Ecto neural progenitor cell (in vitro differentiated cells): ENCODE data around the gene THOC2.
"Not testable (repeated sequence)": the region's sequence is repeated elsewhere in the genome, so short reads cannot be mapped to it uniquely, and the experiment has no call there.

Source experiments
- DNase-seq: peaks from one replicate; pipeline ENCODE4 v3.0.0-alpha.2; 2018; ENCODE audit warnings: low spot score

The THOC2 gene

DNA sequence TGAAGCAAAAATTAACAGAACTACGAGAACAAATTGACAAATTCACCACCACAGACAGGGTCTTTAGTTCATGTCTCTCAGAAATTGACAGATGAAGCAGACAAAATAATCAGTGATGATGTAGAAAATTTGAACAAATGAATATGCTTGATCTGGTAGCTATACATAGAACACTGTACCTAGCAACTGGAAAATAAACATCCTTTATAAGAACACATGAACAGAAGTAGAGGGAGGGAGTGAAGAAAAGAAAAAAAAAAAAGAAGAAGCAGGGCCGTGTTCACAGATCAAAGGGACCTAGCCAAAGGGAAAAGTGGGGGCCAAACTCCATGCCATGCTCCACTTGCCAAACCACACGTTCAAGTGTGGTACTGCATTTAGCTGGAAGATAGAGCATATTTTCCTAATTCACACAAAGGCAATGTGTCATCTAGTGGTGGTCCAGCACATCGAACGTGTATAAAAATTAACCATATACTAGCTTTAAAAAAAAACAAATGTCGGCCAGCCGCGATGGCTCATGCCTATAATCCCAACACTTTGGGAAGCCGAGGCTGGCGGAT is 5.6 kb upstream of the THOC2 start:
- DNase-seq, result no peak

GRCh38 chrX:123736333-123736921 is 3.6 kb upstream of the THOC2 start:
- DNase-seq, result no peak

DNA sequence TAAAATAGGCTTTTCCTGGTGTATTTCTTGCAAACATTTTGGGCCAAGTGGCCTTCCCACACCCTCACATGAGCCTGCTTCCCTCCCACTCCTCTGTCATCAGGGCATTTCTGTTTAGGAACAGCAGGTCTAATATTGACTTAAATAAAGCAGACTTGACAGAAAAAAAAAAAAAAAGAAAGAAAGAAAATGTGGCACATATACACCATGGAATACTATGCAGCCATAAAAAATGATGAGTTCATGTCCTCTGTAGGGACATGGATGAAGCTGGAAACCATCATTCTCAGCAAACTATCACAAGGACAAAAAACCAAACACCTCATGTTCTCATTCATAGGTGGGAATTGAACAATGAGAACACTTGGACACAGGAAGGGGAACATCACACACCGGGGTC is 2.3 kb upstream of the THOC2 start:
- DNase-seq, result not testable (repeated sequence)

- DNase-seq, result not testable (repeated sequence)
These were observed 1.2 kb upstream of the THOC2 start for GRCh38 chrX:123734079-123734478.

GRCh38 chrX:123731987-123732669 is 724 bp downstream of the THOC2 start:
- DNase-seq, result peak; percentile 50

- DNase-seq, result no peak
These were observed 1.4 kb downstream of the THOC2 start for GRCh38 chrX:123731258-123731986.

DNA sequence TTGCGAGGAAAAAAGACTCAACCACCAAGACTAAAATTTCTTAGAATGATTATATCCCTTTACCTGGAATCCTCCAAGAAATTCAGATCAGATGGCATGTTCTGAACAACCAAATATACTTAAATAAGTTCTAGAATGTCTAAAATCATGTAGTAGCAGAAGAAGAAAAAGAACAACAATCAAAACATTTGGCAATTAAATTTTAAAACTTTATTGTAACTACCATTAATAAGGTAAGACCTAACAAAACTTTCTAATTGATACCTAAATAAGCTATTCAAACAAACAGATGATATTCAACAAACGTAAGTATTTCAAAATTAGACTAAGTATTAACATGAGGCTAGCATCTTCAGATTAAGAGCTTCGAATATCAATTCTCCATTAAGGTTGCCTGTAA is 4.3 kb downstream of the THOC2 start:
- DNase-seq, result no peak

- DNase-seq, result no peak
These were observed 4.8 kb downstream of the THOC2 start for GRCh38 chrX:123728016-123728415.

- not testable (repeated sequence) for DNase-seq
These were observed 10.7 kb downstream of the THOC2 start for GRCh38 chrX:123722193-123722592.

- no peak for DNase-seq
These were observed 12.4 kb downstream of the THOC2 start for GRCh38 chrX:123720486-123720885.

DNA sequence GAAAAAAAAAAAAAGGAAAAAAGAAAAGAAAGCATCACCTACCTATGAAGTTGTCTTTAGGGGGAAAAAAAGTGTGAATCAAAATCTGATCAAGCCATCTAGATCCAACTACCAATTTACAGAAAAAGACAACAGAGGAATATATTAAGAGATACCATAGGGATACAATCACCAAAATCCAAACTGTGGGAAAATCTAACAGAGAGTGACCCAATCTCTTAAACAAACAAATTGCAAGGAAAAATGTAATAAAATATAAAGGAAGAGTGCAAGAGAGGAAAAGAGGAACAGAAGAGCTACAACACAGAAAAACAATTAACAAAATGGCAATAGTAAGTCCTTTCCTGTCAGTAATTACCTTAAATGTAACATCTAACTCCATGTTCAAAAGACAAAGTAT is 19.0 kb downstream of the THOC2 start:
- no peak for DNase-seq

GRCh38 chrX:123713434-123713833 is 19.4 kb downstream of the THOC2 start:
- DNase-seq, result no peak

- DNase-seq, result not testable (repeated sequence)
These were observed 21.7 kb downstream of the THOC2 start for GRCh38 chrX:123711201-123711600.

GRCh38 chrX:123704781-123705180 is 28.1 kb downstream of the THOC2 start:
- no peak for DNase-seq

- DNase-seq, result no peak
These were observed 33.8 kb downstream of the THOC2 start for GRCh38 chrX:123698979-123699520.

DNA sequence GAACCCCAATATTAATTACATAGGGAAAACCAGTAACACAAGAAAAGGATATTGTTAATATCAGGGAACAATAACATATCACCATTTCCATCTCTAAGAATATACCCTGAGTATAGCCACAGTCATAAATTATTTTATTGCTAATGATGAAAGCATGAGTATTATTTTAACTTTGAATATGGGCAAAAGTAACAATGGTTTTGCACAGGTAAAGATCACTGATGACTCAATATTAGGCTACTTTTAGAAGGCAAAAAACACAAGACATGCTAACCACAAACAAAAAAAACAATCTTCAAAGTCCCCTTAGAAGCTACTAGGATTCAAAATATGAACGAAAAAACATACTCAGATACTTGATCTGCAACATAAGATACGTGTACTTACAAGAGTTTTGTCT is 36.5 kb downstream of the THOC2 start:
- no peak for DNase-seq

- DNase-seq, result no peak
These were observed 37.6 kb downstream of the THOC2 start for GRCh38 chrX:123695242-123695641.

DNA sequence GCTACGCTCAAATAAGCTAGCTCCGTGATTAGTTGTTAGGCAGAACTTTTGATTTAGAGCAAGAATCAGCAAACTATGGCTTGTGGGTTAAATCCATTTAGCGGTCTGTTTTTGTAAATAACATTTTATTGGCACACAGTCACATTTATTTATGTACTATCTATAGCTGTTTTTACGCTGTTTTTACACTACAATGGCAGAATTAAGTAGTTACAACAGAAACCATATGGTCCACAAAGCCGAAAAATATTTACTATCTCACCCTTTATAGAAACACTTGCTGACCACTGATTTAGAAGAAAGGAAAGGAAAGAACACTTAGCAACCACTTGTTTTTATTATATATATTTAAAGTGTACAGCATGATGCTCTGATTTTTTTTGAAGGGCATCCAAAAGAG is 41.1 kb downstream of the THOC2 start:
- DNase-seq, result no peak

- no peak for DNase-seq
These were observed 44.3 kb downstream of the THOC2 start for GRCh38 chrX:123688524-123688923.

DNA sequence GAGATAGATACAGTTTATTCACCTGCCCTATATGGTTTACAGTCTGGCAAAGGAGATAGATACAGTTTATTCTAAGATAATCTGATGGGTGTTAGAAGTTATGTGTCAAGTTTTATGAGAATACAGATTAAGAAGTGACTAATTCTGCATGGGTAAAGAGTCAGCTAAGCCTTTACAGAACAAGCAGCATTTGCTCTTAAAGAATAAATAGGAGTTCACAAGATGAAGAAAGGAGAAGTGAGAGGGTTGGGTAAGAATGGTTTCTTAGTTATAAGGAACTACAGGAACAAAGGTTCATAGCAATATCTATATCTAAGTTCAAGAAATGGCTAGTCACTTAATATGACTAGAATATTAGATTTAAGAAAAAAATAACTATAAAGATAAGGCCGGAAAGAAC is 47.6 kb downstream of the THOC2 start:
- DNase-seq, result no peak

DNA sequence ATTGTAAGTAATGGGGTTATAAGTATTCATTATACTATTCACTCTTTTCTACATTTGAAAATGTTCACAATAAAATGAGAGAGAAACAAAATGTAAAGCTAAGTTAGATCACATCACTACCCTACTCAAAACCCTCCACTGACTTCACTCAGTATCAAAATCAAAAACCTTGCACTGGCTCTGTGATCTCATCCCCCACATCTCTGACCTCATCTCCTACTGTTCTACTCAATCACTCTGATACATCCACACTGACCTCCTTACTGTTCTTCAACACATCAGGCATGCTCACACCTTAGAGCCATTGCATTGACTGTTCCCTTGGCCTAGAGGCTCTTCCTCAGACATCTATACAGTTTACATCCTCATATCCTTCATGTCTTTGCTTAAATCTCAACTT is 50.7 kb downstream of the THOC2 start:
- DNase-seq, result no peak

DNA sequence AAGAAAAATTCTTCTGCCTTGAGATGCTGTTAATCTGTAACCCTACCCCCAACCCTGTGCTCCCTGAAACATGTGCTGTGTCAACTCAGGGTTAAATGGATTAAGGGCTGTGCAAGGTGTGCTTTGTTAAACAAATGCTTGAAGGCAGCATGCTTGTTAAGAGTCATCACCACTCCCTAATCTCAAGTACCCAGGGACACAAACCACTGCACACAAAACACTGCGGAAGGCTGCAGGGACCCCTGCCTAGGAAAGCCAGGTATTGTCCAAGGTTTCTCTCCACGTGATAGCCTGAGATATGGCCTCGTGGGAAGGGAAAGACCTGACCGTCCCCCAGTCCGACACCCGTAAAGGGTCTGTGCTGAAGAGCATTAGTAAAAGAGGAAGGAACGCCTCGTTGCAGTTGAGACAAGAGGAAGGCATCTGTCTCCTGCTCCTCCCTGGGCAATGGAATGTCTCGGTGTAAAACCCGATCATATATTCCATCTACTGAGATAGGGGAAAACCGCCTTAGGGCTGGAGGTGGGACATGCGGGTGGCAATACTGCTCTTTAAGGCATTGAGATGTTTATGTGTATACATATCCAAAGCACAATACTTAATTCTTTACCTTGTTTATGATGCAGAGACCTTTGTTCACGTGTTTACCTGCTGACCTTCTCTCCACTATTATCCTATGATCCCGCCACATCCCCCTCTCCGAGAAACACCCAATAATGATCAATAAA is 53.0 kb downstream of the THOC2 start:
- not testable (repeated sequence) for DNase-seq
